K562 (cell line): ENCODE data around the gene SDC3. TPM values are rescaled to one million over a fixed set of nuclear protein-coding genes. Genes with fewer than 3 reads are reported as not detected.
A peak's percentile ranks its signal among the peaks of the same experiment; 100 is the strongest.

Experiments
- ATAC-seq: fragments of 200-7000 bp; cut with Tn5 transposase; 3 replicates; pipeline ENCODE4 v1.9.1; 2020; ENCODE audit warnings: moderate library complexity
- BruUV-seq: library from RNA; stranded (reverse); fragments of 400-500 nt; replicated peaks from 2 replicates; lab custom pipeline; 2021; lab: Mats Ljungman, UMichigan
- CTCF ChIA-PET: fragments of 300-600 bp; formaldehyde crosslinking; extraction: SDS; loops from one replicate; lab custom pipeline; 2021; ENCODE audit warnings: low intra/inter-chr PET ratio; lab: Yijun Ruan, JAX
- POLR2A ChIA-PET: fragments of 300-600, 350-650 bp; sonication (Branson Sonifier 250); formaldehyde crosslinking; extraction: SDS; loops from one replicate; lab custom pipeline; 2021; ENCODE audit warnings: antibody characterized with exemption, inconsistent platforms; lab: Yijun Ruan, JAX
- DNase-seq, 4 experiments: peaks; one replicate each; pipeline versions ENCODE4 v3.0.0 to v3.0.0-alpha.2; 2011 to 2018; ENCODE audit warnings: low spot score in 3 of 4, mixed read lengths in 3 of 4; ENCODE audit errors: extremely low read depth in 1 of 4
- FAIRE-seq: peaks from 2 replicates; lab custom pipeline; 2011; peaks lifted over from hg19 to GRCh38; lab: Jason Lieb, UNC
- H2AFZ ChIP-seq: 2 replicates; pipeline ENCODE4 v1.6.0; 2011; ENCODE audit warnings: low read depth, low read length, control low read depth, inconsistent platforms
- H3K27ac ChIP-seq: fragments of 200-600 bp; 3 replicates; pipeline ENCODE4 v1.8.0; 2011; ENCODE audit warnings: low read depth, mild to moderate bottlenecking, control low read depth, inconsistent platforms, low read length, moderate library complexity, mixed read lengths; ENCODE audit errors: extremely low read depth
- H3K27me3 ChIP-seq, 2 experiments: fragments of 300-600 bp in 1 of 2; 2 replicates in 1 of 2; 3 replicates in 1 of 2; pipeline versions ENCODE4 v1.6.0 to v1.8.0; 2011; ENCODE audit warnings: inconsistent platforms in 2 of 2, low read length in 2 of 2, mild to moderate bottlenecking in 1 of 2, mixed read lengths in 1 of 2, moderate library complexity in 1 of 2; ENCODE audit not compliant: control insufficient read depth in 2 of 2, insufficient read depth in 2 of 2
- H3K36me3 ChIP-seq: fragments of 300-600 bp; 3 replicates; pipeline ENCODE4 v1.8.0; 2011; ENCODE audit warnings: mild to moderate bottlenecking, low read length, inconsistent platforms; ENCODE audit not compliant: control insufficient read depth, insufficient read depth
- H3K4me1 ChIP-seq, 2 experiments: fragments of 200-600 bp in 1 of 2; replicated peaks in 1 of 2; 2 replicates in 1 of 2; 3 replicates in 1 of 2; pipeline versions ENCODE4 v1.5.1 to v1.8.0; 2011; ENCODE audit warnings: inconsistent platforms in 2 of 2, low read length in 2 of 2, mild to moderate bottlenecking in 1 of 2, mixed read lengths in 1 of 2, moderate library complexity in 1 of 2; ENCODE audit not compliant: control insufficient read depth in 2 of 2, insufficient read depth in 2 of 2
- H3K4me2 ChIP-seq: 2 replicates; pipeline ENCODE4 v1.6.1; 2011; ENCODE audit warnings: low read length, control low read depth, inconsistent platforms, mixed read lengths; ENCODE audit not compliant: insufficient read depth
- H3K4me3 ChIP-seq: fragments of 200-600 bp; sonication (generic), shearing (Covaris generic); 2 replicates; pipeline ENCODE4 v1.5.1; 2016; ENCODE audit warnings: control low read depth, inconsistent platforms
- H3K79me2 ChIP-seq: fragments of 200-600 bp; 3 replicates; pipeline ENCODE4 v1.8.0; 2011; ENCODE audit warnings: low read length, inconsistent platforms; ENCODE audit not compliant: control insufficient read depth, insufficient read depth
- H3K9ac ChIP-seq, 2 experiments: 2 replicates each; pipeline versions ENCODE4 v1.6.0 to v1.6.1; 2011; ENCODE audit warnings: low read depth in 2 of 2, low read length in 2 of 2, control low read depth in 1 of 2, inconsistent platforms in 1 of 2, mild to moderate bottlenecking in 1 of 2, mixed read lengths in 1 of 2; ENCODE audit not compliant: insufficient read depth in 1 of 2
- H3K9me1 ChIP-seq: one replicate; pipeline ENCODE4 v1.6.0; 2011; ENCODE audit warnings: inconsistent platforms, mild to moderate bottlenecking, low read length, moderate library complexity; ENCODE audit not compliant: control insufficient read depth, insufficient read depth
- H3K9me3 ChIP-seq: replicated peaks from 2 replicates; pipeline ENCODE4 v1.5.1; 2011; ENCODE audit warnings: low read depth, low read length, inconsistent platforms; ENCODE audit not compliant: control insufficient read depth, insufficient read depth
- H4K20me1 ChIP-seq: replicated peaks from 2 replicates; pipeline ENCODE4 v1.6.1; 2011; ENCODE audit warnings: low read length, inconsistent platforms, mixed read lengths; ENCODE audit not compliant: control insufficient read depth, insufficient read depth
- BMI1 ChIP-seq: fragments of 150-350 bp; IDR thresholded peaks from 2 replicates; pipeline ENCODE4 v1.6.1; 2014; ENCODE audit warnings: low read length
- CHD1 ChIP-seq: fragments of 200-600 bp; sonication (generic); IDR thresholded peaks from one replicate; pipeline ENCODE4 v1.6.1; 2012; ENCODE audit warnings: mild to moderate bottlenecking, moderate library complexity, low read length, inconsistent platforms
- GTF2A2 ChIP-seq: IDR thresholded peaks from 2 replicates; pipeline ENCODE4 v1.6.1; 2016; ENCODE audit warnings: mild to moderate bottlenecking, missing genetic modification characterization, missing compliant biosample characterization
- HMBOX1 ChIP-seq: sonication (generic); IDR thresholded peaks from 2 replicates; pipeline ENCODE4 v1.6.1; 2016
- MECOM ChIP-seq: fragments of 250-450 bp; sonication (Bioruptor Pico); IDR thresholded peaks from 2 replicates; pipeline ENCODE4 v1.8.0; 2022; ENCODE audit warnings: inconsistent platforms
- NUFIP1 ChIP-seq: fragments of 450-650 bp; IDR thresholded peaks from 2 replicates; pipeline ENCODE4 v1.6.1; 2018; ENCODE audit not compliant: partially characterized antibody
- RREB1 ChIP-seq: fragments of 250-450 bp; sonication (Bioruptor Pico); IDR thresholded peaks from 2 replicates; pipeline ENCODE4 v1.4.0; 2020
- TAF1 ChIP-seq: IDR thresholded peaks from 2 replicates; pipeline ENCODE4 v1.6.1; 2011; ENCODE audit warnings: mild to moderate bottlenecking, low read length, moderate library complexity; ENCODE audit not compliant: insufficient read depth, control insufficient read depth, severe bottlenecking; ENCODE audit errors: extremely low read depth
- ZBTB33 ChIP-seq: sonication (generic); formaldehyde crosslinking; IDR thresholded peaks from 2 replicates; pipeline ENCODE4 v1.8.1; 2023; ENCODE audit warnings: mild to moderate bottlenecking, missing genetic modification reagents
- ZNF124 ChIP-seq: sonication (generic); formaldehyde crosslinking; IDR thresholded peaks from 2 replicates; pipeline ENCODE4 v1.8.1; 2022; ENCODE audit warnings: missing genetic modification reagents
- ZNF253 ChIP-seq: fragments of 250-450 bp; sonication (Bioruptor Pico); conservative IDR thresholded peaks from 2 replicates; pipeline ENCODE4 v1.6.1; 2021; ENCODE audit warnings: mild to moderate bottlenecking
- ZNF347 ChIP-seq: fragments of 450-650 bp; formaldehyde crosslinking; IDR thresholded peaks from 2 replicates; pipeline ENCODE4 v1.4.0; 2020; ENCODE audit warnings: low read depth, mild to moderate bottlenecking, moderate library complexity
- ZNF76 ChIP-seq: fragments of 250-450 bp; sonication (Bioruptor Pico); IDR thresholded peaks from 2 replicates; pipeline ENCODE4 v1.4.0; 2020; ENCODE audit warnings: mild to moderate bottlenecking, moderate library complexity, borderline replicate concordance
- WGBS: fragments of 100-300 bp; shearing (Covaris generic); methylation state at CpG from one replicate; pipeline ENCODE4 v1.1.6; 2016; ENCODE audit warnings: low coverage, mixed read lengths; ENCODE audit not compliant: insufficient coverage; ENCODE audit errors: missing lambda C conversion rate; 5-methylcytosine and 5-hydroxymethylcytosine counted together
- in situ Hi-C: fragments of 300-500 bp; cut with MboI; formaldehyde crosslinking; loops from 4 replicates; pipeline ENCODE4 v1.15.0; 2018; ENCODE audit warnings: inconsistent platforms, mixed read lengths
- intact Hi-C: fragments of 100-400 bp; cut with micrococcal nuclease; formaldehyde crosslinking; loops from 2 replicates; pipeline ENCODE4 v1.14.2; 2022
- polyA plus RNA-seq, 8 experiments: library from polyadenylated mRNA; depleted of rRNA in 4 of 8; stranded (reverse) in 5 of 8; unstranded in 3 of 8; fragments of >200 nt; fragmentation: Nextera tagmentation in 2 of 8; fragmentation: Illumina TruSeq in 1 of 8; extraction: Ambion mirVana in 2 of 8; extraction: Trizol in 1 of 8; gene quantifications; 2 replicates each; pipeline versions ENCODE4 v1.2.1 to v1.2.3, GENCODE V29; 2011 to 2014; ENCODE audit warnings: inconsistent platforms in 1 of 8, missing spikeins in 1 of 8
- total RNA-seq, 7 experiments: library from RNA; depleted of rRNA in 6 of 7; stranded (reverse); fragments of >200 nt in 6 of 7; fragmentation: Illumina TruSeq in 2 of 7; extraction: Trizol in 2 of 7; gene quantifications; 2 replicates each; pipeline versions ENCODE4 v1.2.1 to v1.2.3, GENCODE V29; 2011 to 2021; ENCODE audit warnings: low replicate concordance in 1 of 7

SDC3 gene
- total and polyA plus RNA-seq, 9 of the 15 experiments (the other 6 are each of a cell fraction or from before 2014, with no cell fraction given): 0.38 to 44.1 (median 12.1) TPM

GRCh38 chr1:30845237-30845903, 63.2 kb downstream of the SDC3 start:
- no peak for FAIRE-seq
- in situ Hi-C loops: no loop called here
- no TSS peak for BruUV-seq
- POLR2A ChIA-PET: interaction anchor here (0.9 to 1.5 kb wide), 2 partner anchors 21 to 52 kb away, joined by 5 read pairs; no protein-coding TSS in a partner anchor
- WGBS: 5% methylated on average over 10 of the region's 10 CpGs
- Histone ChIP-seq H3K4me1 (peaks cover 6 to 18% of the 10 kb centered on the region in 2 experiments), H3K9me3 (no peaks in the 10 kb centered on the region), H3K4me3 (no peak overlapping the region), H3K27ac (no peak overlapping the region), H3K9ac (no peak overlapping the region), H4K20me1 (0 out of 2 replicates have a peak, but pooled peaks cover 4% of the 10 kb centered on the region), H3K4me2 (no peak overlapping the region), H3K27me3 (peaks cover 26 to 65% of the 10 kb centered on the region in 2 experiments), H3K9me1 (no peaks in the 10 kb centered on the region), H3K36me3 (no peaks in the 10 kb centered on the region), H3K79me2 (no peaks in the 10 kb centered on the region), H2AFZ (no peak overlapping the region)
- CTCF ChIA-PET: no interaction called here
- intact Hi-C loops: no loop called here
- no peak for DNase-seq
- no peak for ATAC-seq
- TF ChIP-seq ZNF253 (CRISPR knock-in tag) (no peak), MECOM (no peak), GTF2A2 (no peak), TAF1 (no peak), NUFIP1 (no peak), ZNF347 (CRISPR knock-in tag) (no peak), HMBOX1 (no peak), RREB1 (CRISPR knock-in tag) (0 out of 2 replicates have a peak, but pooled peaks have one; percentile 60), ZNF76 (CRISPR knock-in tag) (peak; percentile 34; the same call in 1 of the 2 replicates), ZNF124 (CRISPR knock-in tag) (no peak), ZBTB33 (CRISPR knock-in tag) (no peak), BMI1 (no peak), CHD1 (no peak)
